Measurements from ENCODE around the gene RETREG2. TPM values are rescaled to one million over a fixed set of nuclear protein-coding genes. Genes with fewer than 3 reads are reported as not detected.

Gene RETREG2
- polyA plus RNA-seq, 1 donor from 2014 or later, result 156 TPM

GRCh38 chr2:219168932-219169331, 9.1 kb upstream of the RETREG2 start:
- no peak for TF ChIP-seq EZH2 (IDR thresholded peaks at IDR 0.05; ENCODE audit: borderline replicate concordance, insufficient read depth, low read length, poor library complexity, severe bottlenecking)
- no peak overlapping the region for H3K9ac ChIP-seq (ENCODE audit: low read length)
- no peaks in the 10 kb centered on the region for H4K20me1 ChIP-seq (ENCODE audit: insufficient read depth)

GRCh38 chr2:219169930-219170654, 8.0 kb upstream of the RETREG2 start, which contains the start of gene SLC23A3:
Gene SLC23A3, minus strand, starts transcription at chr2:219170029. Its CDS starts 45 bp downstream, at chr2:219169984.
- Histone ChIP-seq H3K9me2 (ENCODE audit: insufficient read depth, low read length) (no peaks in the 10 kb centered on the region), H2AFZ (ENCODE audit: low read depth, low read length) (no peak within 1 kb of the TSS), H3K4me2 (ENCODE audit: low read length) (no peak within 1 kb of the TSS), H3K9ac (ENCODE audit: low read length) (no peak within 1 kb of the TSS), H3K4me3 (ENCODE audit: low read length) (no peak within 1 kb of the TSS), H3F3A (ENCODE audit: insufficient read depth, low read length, poor library complexity, severe bottlenecking) (no peaks in the 10 kb centered on the region), H3K36me3 (ENCODE audit: insufficient read depth, low read length) (no peaks in the 10 kb centered on the region), H3K27ac (ENCODE audit: low read length) (no peak within 1 kb of the TSS), H3K27me3 (ENCODE audit: insufficient read depth, low read depth, low read length) (no peaks in the 10 kb centered on the region), H4K20me1 (ENCODE audit: insufficient read depth) (no peaks in the 10 kb centered on the region), H3K79me2 (replicated peaks; ENCODE audit: insufficient read depth, low read length) (no peaks in the 10 kb centered on the region), H3K9me3 (ENCODE audit: low read length) (no peaks in the 10 kb centered on the region)
- no peak for TF ChIP-seq TAF1 (IDR thresholded peaks at IDR 0.05; ENCODE audit: low read depth)
- TF ChIP-seq RAD21 (conservative IDR thresholded peaks at IDR 0.05), result no peak
- TF ChIP-seq EP300 (conservative IDR thresholded peaks at IDR 0.05; ENCODE audit: poor library complexity, severe bottlenecking), result no peak
- TF ChIP-seq POLR2AphosphoS5 (IDR thresholded peaks at IDR 0.05), result no peak
- TF ChIP-seq EZH2 (IDR thresholded peaks at IDR 0.05; ENCODE audit: borderline replicate concordance, insufficient read depth, low read length, poor library complexity, severe bottlenecking), result no peak
- TF ChIP-seq REST (IDR thresholded peaks at IDR 0.05; ENCODE audit: borderline replicate concordance), result no peak
- no peak for TF ChIP-seq SMC3 (conservative IDR thresholded peaks at IDR 0.05; ENCODE audit: poor library complexity)
- TF ChIP-seq MXI1 (conservative IDR thresholded peaks at IDR 0.05; ENCODE audit: poor library complexity, severe bottlenecking), result no peak
- TF ChIP-seq CTCF (IDR thresholded peaks at IDR 0.05; ENCODE audit: poor library complexity, severe bottlenecking), result no peak

More at GRCh38 chr2:219168932-219169331, 9.1 kb upstream of the RETREG2 start:
- Histone ChIP-seq H3K9me2 (ENCODE audit: insufficient read depth, low read length) (no peaks in the 10 kb centered on the region), H2AFZ (ENCODE audit: low read depth, low read length) (no peak overlapping the region), H3K27ac (ENCODE audit: low read length) (no peak overlapping the region), H3K36me3 (ENCODE audit: insufficient read depth, low read length) (no peaks in the 10 kb centered on the region), H3K4me3 (ENCODE audit: low read length) (no peak overlapping the region), H3K9me3 (ENCODE audit: low read length) (no peaks in the 10 kb centered on the region), H3K27me3 (ENCODE audit: insufficient read depth, low read depth, low read length) (no peaks in the 10 kb centered on the region), H3F3A (ENCODE audit: insufficient read depth, low read length, poor library complexity, severe bottlenecking) (no peaks in the 10 kb centered on the region), H3K79me2 (replicated peaks; ENCODE audit: insufficient read depth, low read length) (no peaks in the 10 kb centered on the region), H3K4me2 (ENCODE audit: low read length) (no peak overlapping the region)
